PC-3 (cell line): ENCODE measurements around the gene DTNB. TPM values are rescaled to one million over a fixed set of nuclear protein-coding genes. Genes with fewer than 3 reads are reported as not detected.
A peak's percentile ranks its signal among the peaks of the same experiment; 100 is the strongest.

Experiments
- ATAC-seq: fragments of 200-7000 bp; cut with Tn5 transposase; 2 replicates; pipeline ENCODE4 v1.9.1; 2020; ENCODE audit warnings: mild to moderate bottlenecking, moderate library complexity
- BruUV-seq: library from RNA; stranded (reverse); fragments of 400-500 nt; replicated peaks from 2 replicates; lab custom pipeline; 2021; lab: Mats Ljungman, UMichigan
- CTCF ChIA-PET: fragments of 300-600 bp; sonication (Branson Sonifier 250); formaldehyde crosslinking; loops from one replicate; lab custom pipeline; 2022; ENCODE audit warnings: antibody characterized with exemption; lab: Charles Lee
- POLR2A ChIA-PET: fragments of 300-600 bp; sonication (Branson Sonifier 250); formaldehyde crosslinking; loops from one replicate; lab custom pipeline; 2022; ENCODE audit warnings: antibody characterized with exemption; ENCODE audit not compliant: unreplicated experiment; lab: Charles Lee
- DNase-seq: peaks from one replicate; pipeline ENCODE4 v3.0.0-alpha.2; 2015
- H2AFZ ChIP-seq: fragments of 300-600 bp; sonication (generic); 2 replicates; pipeline ENCODE4 v1.6.0; 2016; ENCODE audit warnings: antibody characterized with exemption, low read length
- H3F3A ChIP-seq: fragments of 300-600 bp; sonication (generic); one replicate; pipeline ENCODE4 v1.6.0; 2017; ENCODE audit warnings: antibody characterized with exemption, low read length, control low read depth, mild to moderate bottlenecking; ENCODE audit not compliant: unreplicated experiment
- H3K27ac ChIP-seq: fragments of 300-600 bp; sonication (generic); 2 replicates; pipeline ENCODE4 v1.5.1; 2016; ENCODE audit warnings: mild to moderate bottlenecking, low read length
- H3K27me3 ChIP-seq: fragments of 300-600 bp; sonication (generic); 2 replicates; pipeline ENCODE4 v1.6.1; 2016; ENCODE audit warnings: low read length, mixed read lengths
- H3K36me3 ChIP-seq: fragments of 300-600 bp; sonication (generic); 2 replicates; pipeline ENCODE4 v1.6.1; 2016; ENCODE audit warnings: low read depth, mixed run types, low read length, mixed read lengths
- H3K4me1 ChIP-seq: fragments of 300-600 bp; sonication (generic); 2 replicates; pipeline ENCODE4 v1.5.1; 2016; ENCODE audit warnings: low read length; ENCODE audit not compliant: insufficient read depth
- H3K4me2 ChIP-seq: fragments of 300-600 bp; sonication (generic); 2 replicates; pipeline ENCODE4 v1.6.0; 2016; ENCODE audit warnings: low read length
- H3K4me3 ChIP-seq: fragments of 300-600 bp; sonication (generic); 2 replicates; pipeline ENCODE4 v1.5.1; 2016; ENCODE audit warnings: mild to moderate bottlenecking, low read length, mixed read lengths
- H3K79me2 ChIP-seq: fragments of 300-600 bp; sonication (generic); 2 replicates; pipeline ENCODE4 v1.6.1; 2017; ENCODE audit warnings: low read length, mixed read lengths
- H3K9ac ChIP-seq: fragments of 300-600 bp; sonication (generic); 2 replicates; pipeline ENCODE4 v1.6.0; 2016; ENCODE audit warnings: mild to moderate bottlenecking, low read length
- H3K9me2 ChIP-seq: fragments of 300-600 bp; sonication (generic); replicated peaks from 2 replicates; pipeline ENCODE4 v1.6.1; 2016; ENCODE audit warnings: mixed run types, low read length, mixed read lengths
- H3K9me3 ChIP-seq: fragments of 300-600 bp; sonication (generic); 2 replicates; pipeline ENCODE4 v1.6.1; 2016; ENCODE audit warnings: low read length, mixed read lengths
- H4K20me1 ChIP-seq: fragments of 300-600 bp; sonication (generic); 2 replicates; pipeline ENCODE4 v1.6.1; 2016; ENCODE audit warnings: low read length, mixed read lengths
- EZH2 ChIP-seq: fragments of 300-600 bp; sonication (generic); IDR thresholded peaks from one replicate; pipeline ENCODE4 v1.6.1; 2017; ENCODE audit warnings: antibody characterized with exemption, mild to moderate bottlenecking, low read length; ENCODE audit not compliant: unreplicated experiment
- EZH2phosphoT487 ChIP-seq: fragments of 300-600 bp; sonication (generic); IDR thresholded peaks from 2 replicates; pipeline ENCODE4 v1.6.1; 2018; ENCODE audit warnings: mild to moderate bottlenecking, antibody characterized with exemption, low read length, borderline replicate concordance
- intact Hi-C: fragments of 100-400 bp; cut with micrococcal nuclease; formaldehyde crosslinking; loops from 2 replicates; pipeline ENCODE4 v1.9.0; 2023
- total RNA-seq: library from RNA; depleted of rRNA; stranded (reverse); fragments of >200 nt; gene quantifications from 2 replicates; pipeline ENCODE4 v1.2.3, GENCODE V29; 2014
- TF ChIP-seq, protein P1 (sequence below): fragments of 300-600 bp; sonication (generic); conservative IDR thresholded peaks from 2 replicates; pipeline ENCODE4 v1.5.1; 2017; ENCODE audit warnings: antibody characterized with exemption, low read depth, mild to moderate bottlenecking, low read length

DTNB gene
- total RNA-seq, 1 experiment from 2014 or later = 23.1 TPM

DNA sequence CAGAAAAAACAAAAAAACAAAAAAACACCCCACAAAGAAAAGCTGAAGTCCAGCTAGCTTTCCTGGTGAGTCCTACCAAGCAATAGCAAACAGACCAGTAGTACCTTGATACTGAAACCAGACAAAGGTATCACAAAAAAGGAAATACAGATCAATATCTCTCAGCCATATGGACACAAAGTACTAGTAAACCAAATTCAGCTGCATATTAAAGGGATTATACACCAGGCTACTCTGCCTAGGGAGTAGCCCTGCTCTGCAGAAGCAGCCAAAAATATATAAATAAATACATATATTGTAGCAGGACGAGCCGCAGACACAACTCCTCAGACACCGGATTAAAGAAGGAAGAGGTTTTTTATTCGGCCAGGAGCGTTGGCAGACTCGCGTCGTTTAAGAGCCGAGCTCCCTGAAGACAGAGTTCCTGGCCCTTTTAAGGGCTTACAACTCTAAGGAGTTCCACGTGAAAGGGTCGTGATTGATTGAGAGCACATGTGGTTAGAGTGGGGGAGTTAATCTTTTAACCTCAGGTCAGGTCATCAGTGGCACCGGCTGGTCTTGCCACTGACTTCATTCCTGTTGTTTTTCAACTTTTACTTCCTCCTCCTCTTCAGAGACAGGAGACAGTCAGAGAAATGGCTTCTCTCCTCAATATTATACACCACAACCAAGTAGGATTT lies 38.4 kb upstream of the DTNB start:
- Histone ChIP-seq H3K36me3 (no peaks in the 10 kb centered on the region), H3K27ac (no peak overlapping the region), H3K9me3 (no peaks in the 10 kb centered on the region), H3K27me3 (no peaks in the 10 kb centered on the region), H3F3A (peaks cover 8% of the 10 kb centered on the region), H4K20me1 (no peaks in the 10 kb centered on the region), H2AFZ (no peak overlapping the region), H3K9ac (no peak overlapping the region), H3K4me1 (peaks cover 21% of the 10 kb centered on the region), H3K4me3 (no peak overlapping the region), H3K9me2 (no peaks in the 10 kb centered on the region), H3K79me2 (no peaks in the 10 kb centered on the region), H3K4me2 (no peak overlapping the region)
- TF ChIP-seq, protein P1, sequence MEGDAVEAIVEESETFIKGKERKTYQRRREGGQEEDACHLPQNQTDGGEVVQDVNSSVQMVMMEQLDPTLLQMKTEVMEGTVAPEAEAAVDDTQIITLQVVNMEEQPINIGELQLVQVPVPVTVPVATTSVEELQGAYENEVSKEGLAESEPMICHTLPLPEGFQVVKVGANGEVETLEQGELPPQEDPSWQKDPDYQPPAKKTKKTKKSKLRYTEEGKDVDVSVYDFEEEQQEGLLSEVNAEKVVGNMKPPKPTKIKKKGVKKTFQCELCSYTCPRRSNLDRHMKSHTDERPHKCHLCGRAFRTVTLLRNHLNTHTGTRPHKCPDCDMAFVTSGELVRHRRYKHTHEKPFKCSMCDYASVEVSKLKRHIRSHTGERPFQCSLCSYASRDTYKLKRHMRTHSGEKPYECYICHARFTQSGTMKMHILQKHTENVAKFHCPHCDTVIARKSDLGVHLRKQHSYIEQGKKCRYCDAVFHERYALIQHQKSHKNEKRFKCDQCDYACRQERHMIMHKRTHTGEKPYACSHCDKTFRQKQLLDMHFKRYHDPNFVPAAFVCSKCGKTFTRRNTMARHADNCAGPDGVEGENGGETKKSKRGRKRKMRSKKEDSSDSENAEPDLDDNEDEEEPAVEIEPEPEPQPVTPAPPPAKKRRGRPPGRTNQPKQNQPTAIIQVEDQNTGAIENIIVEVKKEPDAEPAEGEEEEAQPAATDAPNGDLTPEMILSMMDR = no peak
- no peak for TF ChIP-seq EZH2
- no peak for TF ChIP-seq EZH2phosphoT487
- ChIA-PET POLR2A (no interaction called here), CTCF (no interaction called here)
- intact Hi-C loops = no loop called here
- DNase-seq (no peak), ATAC-seq (no peak)
- no TSS peak for BruUV-seq

DNA sequence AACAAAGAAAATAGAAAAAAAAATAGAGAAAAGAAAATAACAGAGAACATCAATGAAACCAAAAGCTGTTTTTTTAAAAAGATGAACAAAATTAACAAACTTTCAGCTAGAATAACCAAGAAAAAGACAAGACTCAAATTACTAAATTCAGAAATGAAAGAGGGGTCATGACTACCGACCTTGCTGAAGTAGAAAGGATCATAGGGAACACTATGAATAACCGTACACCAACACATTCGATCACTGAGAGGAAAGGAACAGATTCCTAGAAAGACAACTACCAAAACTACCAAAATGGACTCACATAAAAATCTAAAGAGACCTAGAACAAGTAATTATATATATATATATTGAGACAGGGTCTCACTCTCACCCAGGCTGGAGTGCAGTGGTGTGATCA lies 37.4 kb upstream of the DTNB start:
- no peak overlapping the region for H3K4me3 ChIP-seq
- BruUV-seq = no TSS peak
- H2AFZ ChIP-seq = no peak overlapping the region
- DNase-seq = no peak
- no peak overlapping the region for H3K27ac ChIP-seq
- peaks cover 21% of the 10 kb centered on the region for H3K4me1 ChIP-seq
- H3K27me3 ChIP-seq = no peaks in the 10 kb centered on the region
- H3K9me2 ChIP-seq = no peaks in the 10 kb centered on the region
- no peak for ATAC-seq
- H3F3A ChIP-seq = peaks cover 8% of the 10 kb centered on the region
- no peaks in the 10 kb centered on the region for H3K79me2 ChIP-seq
- H4K20me1 ChIP-seq = no peaks in the 10 kb centered on the region
- TF ChIP-seq EZH2 (no peak), EZH2phosphoT487 (no peak)
- TF ChIP-seq, protein P1 = no peak
- intact Hi-C loops = no loop called here
- ChIA-PET CTCF (no interaction called here), POLR2A (no interaction called here)
- no peaks in the 10 kb centered on the region for H3K9me3 ChIP-seq
- no peak overlapping the region for H3K4me2 ChIP-seq
- H3K36me3 ChIP-seq = no peaks in the 10 kb centered on the region
- H3K9ac ChIP-seq = no peak overlapping the region

DNA sequence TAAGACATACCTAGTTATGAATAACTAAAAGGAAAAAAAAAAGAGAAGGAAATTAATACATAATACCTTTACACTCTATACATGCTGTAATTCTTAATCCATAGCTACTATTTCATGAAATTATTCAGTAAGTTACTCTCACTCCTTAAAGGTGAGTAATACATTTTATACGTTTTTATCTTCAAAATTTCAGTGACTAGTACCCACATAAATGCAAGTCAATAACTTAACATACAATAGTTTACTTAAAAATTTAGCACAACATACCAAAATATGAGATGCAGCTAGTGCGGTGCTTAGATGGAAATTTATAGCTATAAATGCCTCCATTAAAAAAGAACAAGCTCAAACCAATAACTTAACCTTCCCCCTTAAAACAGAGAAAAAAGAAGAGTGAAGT lies 36.0 kb upstream of the DTNB start:
- H3K27me3 ChIP-seq = no peaks in the 10 kb centered on the region
- ATAC-seq (peak; percentile 50), DNase-seq (peak; percentile 66)
- no peak overlapping the region for H2AFZ ChIP-seq
- peaks cover 21% of the 10 kb centered on the region for H3K4me1 ChIP-seq
- no peaks in the 10 kb centered on the region for H3K9me2 ChIP-seq
- H4K20me1 ChIP-seq = no peaks in the 10 kb centered on the region
- H3K27ac ChIP-seq = 0 out of 2 replicates have a peak overlapping the region, but pooled peaks have one; percentile 1
- POLR2A ChIA-PET = interaction anchor here (0.5 kb wide), 2 partner anchors 66 to 1782 kb away, joined by 3 read pairs; partner anchors contain the start of gene ATAD2B
- no peak overlapping the region for H3K9ac ChIP-seq
- BruUV-seq = no TSS peak
- H3F3A ChIP-seq = peaks cover 8% of the 10 kb centered on the region
- H3K4me2 ChIP-seq = peak overlapping the region; percentile 5
- H3K36me3 ChIP-seq = no peaks in the 10 kb centered on the region
- CTCF ChIA-PET = interaction anchor here (0.6 to 1.2 kb wide), 2 partner anchors 9 to 102 kb away, joined by 3 to 6 read pairs; no protein-coding TSS in a partner anchor
- no peaks in the 10 kb centered on the region for H3K79me2 ChIP-seq
- no peaks in the 10 kb centered on the region for H3K9me3 ChIP-seq
- no peak for TF ChIP-seq EZH2
- TF ChIP-seq, protein P1 = no peak
- TF ChIP-seq EZH2phosphoT487 = no peak
- intact Hi-C loops = loop anchor here (1.0 kb wide), 1 partner anchor 9 kb away; no protein-coding TSS in a partner anchor
- H3K4me3 ChIP-seq = no peak overlapping the region
